Cardiac muscle cell (in vitro differentiated cells and primary cell): ENCODE data around the gene CPED1. TPM values are rescaled to one million over a fixed set of nuclear protein-coding genes. Genes with fewer than 3 reads are reported as not detected.

Source experiments
- DNase-seq, 2 donors: peaks; one replicate each; pipeline versions ENCODE4 v3.0.0 to v3.0.0-alpha.2; 2010 to 2017; ENCODE audit warnings: low read depth in 1 of 2, low spot score in 1 of 2
- H3K27ac ChIP-seq: fragments of 200-600 bp; sonication (generic); 2 replicates; pipeline ENCODE4 v1.5.1; 2016
- H3K27me3 ChIP-seq: fragments of 200-600 bp; sonication (generic); 2 replicates; pipeline ENCODE4 v1.6.0; 2016; ENCODE audit warnings: control low read depth
- H3K36me3 ChIP-seq: fragments of 200-600 bp; sonication (generic); 2 replicates; pipeline ENCODE4 v1.5.1; 2016; ENCODE audit warnings: control low read depth
- H3K4me1 ChIP-seq: fragments of 200-600 bp; sonication (generic); 2 replicates; pipeline ENCODE4 v1.8.1; 2017; ENCODE audit warnings: low read depth, mild to moderate bottlenecking, mixed run types
- H3K4me3 ChIP-seq: fragments of 200-600 bp; sonication (generic); 2 replicates; pipeline ENCODE4 v1.5.1; 2016; ENCODE audit warnings: mild to moderate bottlenecking
- H3K9me3 ChIP-seq: fragments of 200-600 bp; sonication (generic); 2 replicates; pipeline ENCODE4 v1.5.1; 2017; ENCODE audit warnings: low read depth, mild to moderate bottlenecking, control low read depth
- polyA plus RNA-seq: library from polyadenylated mRNA; unstranded; fragments of >200 nt; fragmentation: Nextera tagmentation; extraction: Ambion mirVana; gene quantifications from 2 replicates; pipeline ENCODE4 v1.2.1, GENCODE V29; 2016
- total RNA-seq: library from RNA; depleted of rRNA; stranded (reverse); fragments of >200 nt; gene quantifications from 2 replicates; pipeline ENCODE4 v1.2.3, GENCODE V29; 2016
- TF ChIP-seq, protein P1 (sequence below): IDR thresholded peaks from 2 replicates; pipeline ENCODE4 v1.5.1; 2012; ENCODE audit warnings: low read depth, mild to moderate bottlenecking, low read length

CPED1 gene
- total and polyA plus RNA-seq, 2 experiments from 2014 or later, result 0.67 to 3.2 TPM

DNA sequence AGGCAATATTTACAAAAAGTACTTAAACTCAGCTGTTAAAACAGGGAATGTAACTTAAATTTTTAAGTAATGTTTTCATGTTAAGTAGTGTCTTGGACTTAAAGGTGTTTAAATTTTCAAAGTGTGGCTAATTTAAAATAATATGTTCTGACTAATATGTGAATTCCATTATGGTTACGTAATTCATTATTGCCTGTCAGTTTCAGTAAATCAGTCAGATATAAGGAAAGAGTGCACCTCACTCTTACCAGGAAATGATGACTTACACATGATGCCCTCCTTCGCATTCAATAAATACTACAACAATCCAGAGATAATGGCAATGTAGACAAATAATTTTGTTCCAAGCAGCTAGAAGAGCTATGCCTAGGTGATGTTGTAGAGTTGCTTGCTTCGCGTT lies 271.3 kb downstream of the CPED1 start:
- DNase-seq, result no peak
- H3K4me1 ChIP-seq, result no peaks in the 10 kb centered on the region
- H3K27ac ChIP-seq, result no peak overlapping the region
- no peaks in the 10 kb centered on the region for H3K27me3 ChIP-seq
- TF ChIP-seq, protein P1, sequence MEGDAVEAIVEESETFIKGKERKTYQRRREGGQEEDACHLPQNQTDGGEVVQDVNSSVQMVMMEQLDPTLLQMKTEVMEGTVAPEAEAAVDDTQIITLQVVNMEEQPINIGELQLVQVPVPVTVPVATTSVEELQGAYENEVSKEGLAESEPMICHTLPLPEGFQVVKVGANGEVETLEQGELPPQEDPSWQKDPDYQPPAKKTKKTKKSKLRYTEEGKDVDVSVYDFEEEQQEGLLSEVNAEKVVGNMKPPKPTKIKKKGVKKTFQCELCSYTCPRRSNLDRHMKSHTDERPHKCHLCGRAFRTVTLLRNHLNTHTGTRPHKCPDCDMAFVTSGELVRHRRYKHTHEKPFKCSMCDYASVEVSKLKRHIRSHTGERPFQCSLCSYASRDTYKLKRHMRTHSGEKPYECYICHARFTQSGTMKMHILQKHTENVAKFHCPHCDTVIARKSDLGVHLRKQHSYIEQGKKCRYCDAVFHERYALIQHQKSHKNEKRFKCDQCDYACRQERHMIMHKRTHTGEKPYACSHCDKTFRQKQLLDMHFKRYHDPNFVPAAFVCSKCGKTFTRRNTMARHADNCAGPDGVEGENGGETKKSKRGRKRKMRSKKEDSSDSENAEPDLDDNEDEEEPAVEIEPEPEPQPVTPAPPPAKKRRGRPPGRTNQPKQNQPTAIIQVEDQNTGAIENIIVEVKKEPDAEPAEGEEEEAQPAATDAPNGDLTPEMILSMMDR, result no peak
- no peaks in the 10 kb centered on the region for H3K36me3 ChIP-seq
- H3K9me3 ChIP-seq, result no peaks in the 10 kb centered on the region
- H3K4me3 ChIP-seq, result no peak overlapping the region

DNA sequence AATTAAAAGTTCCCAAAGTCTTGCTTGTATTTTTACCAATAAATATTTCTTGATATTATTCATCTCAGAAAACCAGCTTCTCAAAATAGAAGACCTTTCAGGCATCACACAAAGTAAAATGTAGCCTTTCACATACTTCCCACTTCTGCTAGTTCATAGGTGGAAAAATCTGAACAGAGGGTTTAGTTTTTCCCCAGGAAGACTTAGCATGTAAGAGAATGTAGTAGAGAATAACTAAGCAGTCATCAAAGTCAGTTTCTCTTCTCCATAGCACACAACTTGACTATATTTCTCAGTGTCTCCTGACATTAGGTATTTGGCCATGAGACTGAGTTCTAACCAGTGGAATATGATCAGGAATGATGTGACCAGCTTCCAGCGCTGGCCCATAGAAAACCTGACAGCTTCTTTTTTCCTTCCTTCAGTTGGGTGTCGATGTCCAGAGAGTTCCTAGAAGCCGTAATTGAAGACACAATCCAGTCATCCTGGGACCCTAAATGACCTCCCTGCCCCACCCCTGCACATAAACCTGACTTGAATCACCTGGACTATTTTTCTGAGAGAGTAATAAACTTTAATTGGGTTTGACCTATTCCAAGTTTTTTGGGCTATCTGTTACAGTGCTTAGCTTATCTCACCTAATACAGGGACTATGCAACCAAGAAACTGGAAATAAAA lies 272.8 kb downstream of the CPED1 start:
- no peaks in the 10 kb centered on the region for H3K36me3 ChIP-seq
- no peak for DNase-seq
- TF ChIP-seq, protein P1, result no peak
- H3K27ac ChIP-seq, result no peak overlapping the region
- no peaks in the 10 kb centered on the region for H3K4me1 ChIP-seq
- H3K9me3 ChIP-seq, result no peaks in the 10 kb centered on the region
- H3K27me3 ChIP-seq, result no peaks in the 10 kb centered on the region
- H3K4me3 ChIP-seq, result no peak overlapping the region

DNA sequence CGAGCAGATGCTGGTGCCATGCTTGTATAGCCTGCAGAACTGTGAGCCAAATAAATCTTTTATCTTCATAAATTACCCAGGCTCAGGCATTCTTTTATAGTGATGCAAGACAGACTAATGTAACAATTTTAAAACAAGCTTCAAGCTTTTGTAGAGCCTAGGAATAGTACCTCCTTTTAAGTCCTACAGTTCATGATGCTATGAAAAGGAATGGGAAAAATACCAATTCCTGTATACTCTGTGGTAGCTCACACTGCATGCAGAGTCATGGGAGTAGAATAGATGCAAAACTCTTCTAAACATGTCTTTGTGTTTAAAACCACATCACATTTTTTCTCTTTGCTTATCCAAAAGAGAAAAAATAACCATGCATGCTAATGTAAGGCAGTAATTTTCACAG lies 273.7 kb downstream of the CPED1 start:
- no peaks in the 10 kb centered on the region for H3K27me3 ChIP-seq
- H3K36me3 ChIP-seq, result no peaks in the 10 kb centered on the region
- no peak overlapping the region for H3K27ac ChIP-seq
- H3K4me3 ChIP-seq, result no peak overlapping the region
- no peaks in the 10 kb centered on the region for H3K9me3 ChIP-seq
- DNase-seq, result no peak
- TF ChIP-seq, protein P1, result no peak
- H3K4me1 ChIP-seq, result no peaks in the 10 kb centered on the region

DNA sequence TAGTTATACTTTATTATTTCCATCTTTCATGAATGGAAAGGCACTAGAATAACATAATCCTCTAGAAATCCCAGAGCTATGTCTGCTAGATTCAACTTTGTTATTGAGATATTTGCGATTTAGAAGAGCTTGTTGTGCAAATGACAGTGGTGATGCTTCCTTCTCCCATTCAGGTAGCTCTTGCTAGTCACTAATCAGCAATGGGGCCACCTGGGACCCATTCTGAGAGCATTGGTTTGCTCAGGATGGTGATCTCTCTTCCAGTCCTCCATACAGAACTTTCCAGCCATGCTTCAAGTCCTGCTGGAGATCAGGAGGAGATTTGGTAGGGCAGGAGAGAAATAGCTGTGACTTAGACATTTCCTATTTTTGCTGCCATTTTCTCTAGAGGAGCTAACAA lies 274.5 kb downstream of the CPED1 start:
- TF ChIP-seq, protein P1, result no peak
- no peaks in the 10 kb centered on the region for H3K4me1 ChIP-seq
- H3K27me3 ChIP-seq, result no peaks in the 10 kb centered on the region
- no peaks in the 10 kb centered on the region for H3K36me3 ChIP-seq
- no peak overlapping the region for H3K4me3 ChIP-seq
- DNase-seq, result no peak
- H3K27ac ChIP-seq, result no peak overlapping the region
- no peaks in the 10 kb centered on the region for H3K9me3 ChIP-seq

DNA sequence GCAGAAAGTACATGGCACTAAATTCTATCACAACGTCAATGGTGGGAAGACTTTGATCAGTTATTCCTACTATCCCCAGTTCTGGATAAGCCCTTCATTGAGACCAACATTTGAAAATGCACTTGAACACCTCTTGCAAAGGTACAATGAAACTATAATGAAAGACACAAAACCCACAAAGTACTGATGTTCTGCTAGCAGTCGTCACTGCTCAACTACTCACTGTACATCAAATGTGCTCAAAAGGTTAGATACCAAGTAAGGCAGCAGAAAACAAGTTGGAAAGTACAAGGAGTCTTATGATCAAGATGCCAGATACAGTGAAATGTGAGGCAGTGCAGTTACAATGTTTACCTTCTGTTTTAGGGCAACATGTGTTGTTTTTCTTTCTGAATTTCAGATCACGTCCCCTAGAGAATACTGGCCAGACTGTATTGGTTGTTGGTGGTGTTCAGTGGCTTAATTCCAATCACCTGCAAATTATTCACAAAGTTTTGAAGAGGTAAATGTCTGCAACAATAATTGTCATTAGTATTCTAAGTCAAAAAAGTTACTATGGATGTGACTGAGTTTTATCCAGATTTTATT lies 277.9 kb downstream of the CPED1 start:
- no peaks in the 10 kb centered on the region for H3K4me1 ChIP-seq
- no peaks in the 10 kb centered on the region for H3K9me3 ChIP-seq
- no peak for DNase-seq
- H3K27ac ChIP-seq, result no peak overlapping the region
- TF ChIP-seq, protein P1, result no peak
- no peak overlapping the region for H3K4me3 ChIP-seq
- H3K36me3 ChIP-seq, result no peaks in the 10 kb centered on the region
- no peaks in the 10 kb centered on the region for H3K27me3 ChIP-seq
